Measurements from ENCODE around the gene GLG1.

GRCh38 chr16:74651841-74652240, 44.9 kb upstream of the GLG1 start:
- no peak for TF ChIP-seq CTCF (IDR thresholded peaks at IDR 0.05; ENCODE audit: borderline replicate concordance, extremely low read depth, low read length, poor library complexity, severe bottlenecking)
- no peak for TF ChIP-seq EZH2 (IDR thresholded peaks at IDR 0.05; ENCODE audit: borderline replicate concordance, low read depth, low read length, severe bottlenecking)

Measured in DND-41 (cell line).